Measurements from ENCODE around the gene PLP2. TPM values are rescaled to one million over a fixed set of nuclear protein-coding genes. Genes with fewer than 3 reads are reported as not detected.
A peak's percentile ranks its signal among the peaks of the same experiment; 100 is the strongest.
"Not testable (repeated sequence)": the region's sequence is repeated elsewhere in the genome, so short reads cannot be mapped to it uniquely, and the experiment has no call there.

The PLP2 gene
- total and polyA plus RNA-seq, 7 experiments from 2014 or later: 64.2 to 132 (median 98.5) TPM

DNA sequence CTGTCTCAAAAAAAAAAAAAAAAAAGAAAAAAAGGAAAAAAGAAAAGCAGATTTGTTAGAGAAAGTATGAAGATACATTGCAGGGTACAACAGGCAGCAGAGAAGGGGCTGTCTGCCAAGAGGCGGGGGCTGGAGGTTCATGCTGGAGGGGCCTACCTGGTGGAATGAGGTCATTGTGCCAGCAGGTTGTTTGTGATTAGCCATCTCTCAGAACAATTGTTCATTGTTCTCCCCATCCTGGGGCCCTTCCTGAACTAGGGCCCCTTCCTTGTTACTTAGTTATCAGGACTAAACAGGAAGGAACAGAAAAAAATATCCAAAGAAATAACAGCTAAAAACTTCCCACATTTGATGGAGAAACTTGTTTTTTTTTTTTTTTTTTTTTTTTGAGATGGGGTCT lies 34.2 kb upstream of the PLP2 start:
- intact Hi-C loops (cut with micrococcal nuclease): no loop called here
- Mint-ChIP-seq H3K9me3 (peaks cover 0 to 34% (median 3%) of the 10 kb centered on the region in 11 donors), H3K36me3 (peaks cover 0 to 14% (median 6%) of the 10 kb centered on the region in 5 donors)

DNA sequence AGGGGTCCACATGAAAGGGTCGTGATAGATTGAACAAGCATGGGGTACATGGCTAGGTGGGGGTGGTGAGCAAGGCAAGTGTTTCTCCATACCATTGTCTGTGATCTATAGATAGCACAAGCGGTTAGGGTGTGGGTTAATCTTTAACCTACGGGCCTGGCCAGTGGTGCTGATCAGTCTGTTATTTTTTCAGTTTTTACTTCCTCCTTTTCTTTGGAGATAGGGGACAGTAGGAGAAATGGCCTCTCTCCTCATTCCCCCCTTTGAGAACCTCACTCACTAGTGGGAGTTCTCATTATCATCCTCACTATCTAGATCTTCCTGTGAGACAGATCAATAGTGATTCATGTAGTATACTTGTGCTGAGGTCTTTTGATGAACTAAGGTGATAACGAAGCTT lies 32.0 kb upstream of the PLP2 start:
- DNase-seq: no peak

More for the DNA sequence above, 34.2 kb upstream of the PLP2 start:
- Mint-ChIP-seq H3K27me3 (no peaks in the 10 kb centered on the region), H3K4me1 (peaks cover 0 to 2% (median 0%) of the 10 kb centered on the region in 7 donors), H3K27ac (no peak overlapping the region), H3K4me3 (no peak overlapping the region)
- peaks cover 0 to 11% (median 0%) of the 10 kb centered on the region in 3 experiments for H3K9me3 ChIP-seq (ENCODE audit: control insufficient read depth in 2 of 3, low read length in 3 of 3)
- no peak for DNase-seq
- no peak overlapping the region for H3K27ac ChIP-seq (ENCODE audit: low read depth, low read length)
- no peak overlapping the region for H3K4me3 ChIP-seq (ENCODE audit: low read length)
- ATAC-seq: no peak
- no peaks in the 10 kb centered on the region for H3K27me3 ChIP-seq (ENCODE audit: control insufficient read depth in 2 of 2, insufficient read depth in 2 of 2, low read length in 2 of 2)
- no peaks in the 10 kb centered on the region for H3K36me3 ChIP-seq (ENCODE audit: control insufficient read depth in 2 of 3, insufficient read depth in 3 of 3, low read length in 3 of 3)
- ChIA-PET CTCF (interaction anchor here (0.6 to 0.7 kb wide), 2 partner anchors 35 to 47 kb away, joined by 3 to 5 read pairs; no protein-coding TSS in a partner anchor), POLR2A (interaction anchor here (0.6 kb wide), 1 partner anchor 62 kb away, joined by 3 read pairs; no protein-coding TSS in a partner anchor)
- no peaks in the 10 kb centered on the region for H3K4me1 ChIP-seq (ENCODE audit: control insufficient read depth in 2 of 2, insufficient read depth in 2 of 2, low read length in 2 of 2)

DNA sequence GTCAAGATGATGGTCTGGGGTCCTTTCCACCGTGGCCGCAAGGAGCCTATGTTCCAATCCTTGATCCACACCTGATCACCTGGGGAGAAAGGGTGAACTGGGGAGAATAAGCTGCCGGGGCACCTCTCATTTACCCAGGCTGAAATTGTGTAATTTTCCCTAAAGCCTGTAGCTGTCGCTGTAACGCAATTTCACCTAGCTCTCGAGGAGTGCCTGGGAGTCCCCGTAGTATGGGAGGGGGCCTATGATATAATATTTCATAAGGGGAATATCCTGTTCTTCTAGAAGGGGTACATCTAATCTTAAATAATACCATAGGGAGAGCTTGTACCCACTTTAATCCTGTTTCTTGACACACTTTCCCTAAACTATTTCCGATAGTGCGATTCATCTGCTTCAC lies 29.4 kb upstream of the PLP2 start:
- ATAC-seq; H3K4me3 ChIP-seq (ENCODE audit: low read length); H3K27me3 Mint-ChIP-seq; H3K27ac ChIP-seq (ENCODE audit: low read depth, low read length); H3K4me1 ChIP-seq (ENCODE audit: control insufficient read depth in 2 of 2, insufficient read depth in 2 of 2, low read length in 2 of 2); H3K36me3 ChIP-seq (ENCODE audit: control insufficient read depth in 2 of 3, insufficient read depth in 3 of 3, low read length in 3 of 3); H3K27ac Mint-ChIP-seq; H3K27me3 ChIP-seq (ENCODE audit: control insufficient read depth in 2 of 2, insufficient read depth in 2 of 2, low read length in 2 of 2); H3K4me3 Mint-ChIP-seq; DNase-seq; H3K4me1 Mint-ChIP-seq: not testable (repeated sequence)
- Mint-ChIP-seq H3K36me3 (peaks cover 0 to 11% (median 6%) of the 10 kb centered on the region in 5 donors), H3K9me3 (peaks cover 0 to 31% (median 3%) of the 10 kb centered on the region in 11 donors)
- CTCF ChIA-PET: interaction anchor here (1.0 to 1.4 kb wide), 3 partner anchors 21 to 47 kb away, joined by 3 to 4 read pairs (median 3); no protein-coding TSS in a partner anchor
- POLR2A ChIA-PET: interaction anchor here (0.6 kb wide), 1 partner anchor 49 kb away, joined by 4 read pairs; no protein-coding TSS in a partner anchor
- peaks cover 0 to 11% (median 0%) of the 10 kb centered on the region in 3 experiments for H3K9me3 ChIP-seq (ENCODE audit: control insufficient read depth in 2 of 3, low read length in 3 of 3)
- intact Hi-C loops (cut with micrococcal nuclease): loop anchor here in 1 of 2 donors (1.0 to 5.0 kb wide), 2 partner anchors 49 to 610 kb away; no protein-coding TSS in a partner anchor

More for the DNA sequence above, 32.0 kb upstream of the PLP2 start:
- Mint-ChIP-seq H3K4me1 (peaks cover 0 to 2% (median 0%) of the 10 kb centered on the region in 7 donors), H3K27me3 (no peaks in the 10 kb centered on the region), H3K36me3 (peaks cover 0 to 14% (median 6%) of the 10 kb centered on the region in 5 donors), H3K4me3 (peak overlapping the region in 1 of 10 donors; percentile 38), H3K9me3 (peaks cover 0 to 34% (median 3%) of the 10 kb centered on the region in 11 donors), H3K27ac (no peak overlapping the region)
- intact Hi-C loops (cut with micrococcal nuclease): loop anchor here in 1 of 2 donors (5.0 kb wide), 1 partner anchor 613 kb away; no protein-coding TSS in a partner anchor
- H3K27me3 ChIP-seq (ENCODE audit: control insufficient read depth in 2 of 2, insufficient read depth in 2 of 2, low read length in 2 of 2): no peaks in the 10 kb centered on the region
- no peak overlapping the region for H3K27ac ChIP-seq (ENCODE audit: low read depth, low read length)
- H3K9me3 ChIP-seq (ENCODE audit: control insufficient read depth in 2 of 3, low read length in 3 of 3): peaks cover 0 to 11% (median 0%) of the 10 kb centered on the region in 3 experiments
- H3K4me1 ChIP-seq (ENCODE audit: control insufficient read depth in 2 of 2, insufficient read depth in 2 of 2, low read length in 2 of 2): no peaks in the 10 kb centered on the region
- no peak for ATAC-seq
- H3K4me3 ChIP-seq (ENCODE audit: low read length): no peak overlapping the region
- POLR2A ChIA-PET: no interaction called here
- CTCF ChIA-PET: no interaction called here
- no peaks in the 10 kb centered on the region for H3K36me3 ChIP-seq (ENCODE audit: control insufficient read depth in 2 of 3, insufficient read depth in 3 of 3, low read length in 3 of 3)

DNA sequence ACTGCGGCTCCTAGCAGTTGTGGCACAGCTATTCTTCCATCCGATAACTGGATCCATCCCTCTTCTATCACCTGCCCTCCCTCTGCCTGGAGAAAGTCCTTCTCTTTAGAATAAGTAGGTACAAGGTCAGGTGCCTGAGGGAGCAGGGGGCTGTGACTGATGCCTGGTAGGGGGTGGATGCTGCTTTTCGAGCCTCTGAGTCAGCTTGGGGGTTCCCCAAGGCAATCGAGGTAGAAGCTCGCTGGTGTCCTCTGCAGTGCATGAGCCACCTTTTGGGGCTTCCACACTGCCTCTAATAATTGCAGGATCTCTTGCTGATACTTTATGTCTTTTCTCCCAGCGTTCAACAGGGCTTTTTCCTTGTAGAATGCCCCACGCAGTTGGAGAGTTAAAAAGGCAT lies 28.5 kb upstream of the PLP2 start:
- H3K4me3 ChIP-seq (ENCODE audit: low read length); H3K4me1 Mint-ChIP-seq; H3K27ac Mint-ChIP-seq; H3K4me3 Mint-ChIP-seq; H3K27ac ChIP-seq (ENCODE audit: low read depth, low read length); H3K27me3 Mint-ChIP-seq; POLR2A ChIA-PET; DNase-seq; H3K36me3 ChIP-seq (ENCODE audit: control insufficient read depth in 2 of 3, insufficient read depth in 3 of 3, low read length in 3 of 3); H3K27me3 ChIP-seq (ENCODE audit: control insufficient read depth in 2 of 2, insufficient read depth in 2 of 2, low read length in 2 of 2); H3K4me1 ChIP-seq (ENCODE audit: control insufficient read depth in 2 of 2, insufficient read depth in 2 of 2, low read length in 2 of 2); ATAC-seq: not testable (repeated sequence)
- CTCF ChIA-PET: interaction anchor here (1.2 kb wide), 1 partner anchor 22 kb away, joined by 3 read pairs; no protein-coding TSS in a partner anchor
- Mint-ChIP-seq H3K9me3 (peaks cover 0 to 27% (median 3%) of the 10 kb centered on the region in 11 donors), H3K36me3 (peaks cover 0 to 11% (median 6%) of the 10 kb centered on the region in 5 donors)
- H3K9me3 ChIP-seq (ENCODE audit: control insufficient read depth in 2 of 3, low read length in 3 of 3): peaks cover 0 to 11% (median 0%) of the 10 kb centered on the region in 3 experiments
- intact Hi-C loops (cut with micrococcal nuclease): loop anchor here in 1 of 2 donors (5.0 kb wide), 1 partner anchor 609 kb away; no protein-coding TSS in a partner anchor

DNA sequence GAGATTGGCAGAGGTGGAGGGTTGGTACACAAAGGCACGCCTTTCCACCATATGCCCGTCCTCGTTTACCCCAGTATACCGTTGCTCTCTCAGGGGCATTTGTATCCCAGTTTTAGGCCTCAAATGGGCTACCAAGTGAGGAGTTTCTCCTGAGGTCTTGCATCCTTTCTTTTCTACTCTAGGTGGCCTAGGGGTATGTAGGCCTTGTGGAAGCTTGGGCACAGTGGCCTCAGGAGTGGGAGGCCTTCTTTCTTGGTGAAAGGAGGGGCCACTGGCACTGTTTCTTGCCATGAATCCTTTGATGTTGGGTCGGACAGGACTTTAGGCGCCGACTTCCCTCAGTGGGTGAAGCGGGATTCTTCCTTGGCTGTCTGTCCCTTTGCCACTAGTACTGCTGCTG lies 24.4 kb upstream of the PLP2 start:
- H3K4me3 Mint-ChIP-seq: no peak overlapping the region
- H3K4me3 ChIP-seq (ENCODE audit: low read length): no peak overlapping the region
- no peak for DNase-seq
- no peak overlapping the region for H3K27ac ChIP-seq (ENCODE audit: low read depth, low read length)
- ATAC-seq: no peak
- no peaks in the 10 kb centered on the region for H3K27me3 ChIP-seq (ENCODE audit: control insufficient read depth in 2 of 2, insufficient read depth in 2 of 2, low read length in 2 of 2)
- intact Hi-C loops (cut with micrococcal nuclease): no loop called here
- H3K27me3 Mint-ChIP-seq: no peaks in the 10 kb centered on the region
- no peaks in the 10 kb centered on the region for H3K36me3 Mint-ChIP-seq
- no peaks in the 10 kb centered on the region for H3K9me3 ChIP-seq (ENCODE audit: control insufficient read depth in 2 of 3, low read length in 3 of 3)
- ChIA-PET CTCF (no interaction called here), POLR2A (no interaction called here)
- no peaks in the 10 kb centered on the region for H3K36me3 ChIP-seq (ENCODE audit: control insufficient read depth in 2 of 3, insufficient read depth in 3 of 3, low read length in 3 of 3)
- H3K4me1 Mint-ChIP-seq: peaks cover 0 to 2% (median 0%) of the 10 kb centered on the region in 7 donors
- no peaks in the 10 kb centered on the region for H3K4me1 ChIP-seq (ENCODE audit: control insufficient read depth in 2 of 2, insufficient read depth in 2 of 2, low read length in 2 of 2)
- peaks cover 0 to 2% (median 0%) of the 10 kb centered on the region in 11 donors for H3K9me3 Mint-ChIP-seq
- no peak overlapping the region for H3K27ac Mint-ChIP-seq

DNA sequence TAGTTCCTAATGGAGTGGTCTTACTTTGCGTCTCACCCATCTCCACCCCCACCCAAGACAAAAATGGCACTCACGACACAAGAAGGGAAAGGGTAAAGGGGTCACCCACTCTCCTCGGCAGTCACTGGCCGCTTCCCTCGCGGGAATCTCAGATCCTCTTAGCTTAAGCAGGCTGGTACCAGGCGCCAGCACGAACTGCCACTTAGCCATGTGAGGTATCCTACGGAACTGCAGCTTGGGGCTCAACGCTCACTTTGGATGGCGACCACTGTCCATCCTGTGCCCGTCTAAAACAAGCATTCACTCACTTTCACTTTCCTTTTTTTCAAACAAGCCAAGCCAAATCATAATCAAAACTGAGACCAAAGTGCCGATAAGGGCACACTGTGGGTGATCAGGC lies 23.8 kb upstream of the PLP2 start:
- H3K36me3 ChIP-seq (ENCODE audit: control insufficient read depth in 2 of 3, insufficient read depth in 3 of 3, low read length in 3 of 3): no peaks in the 10 kb centered on the region
- H3K27me3 ChIP-seq (ENCODE audit: control insufficient read depth in 2 of 2, insufficient read depth in 2 of 2, low read length in 2 of 2): no peaks in the 10 kb centered on the region
- Mint-ChIP-seq H3K27me3 (no peaks in the 10 kb centered on the region), H3K4me3 (no peak overlapping the region), H3K9me3 (no peaks in the 10 kb centered on the region), H3K27ac (no peak overlapping the region), H3K4me1 (peaks cover 0 to 5% (median 0%) of the 10 kb centered on the region in 7 donors), H3K36me3 (no peaks in the 10 kb centered on the region)
- CTCF ChIA-PET: no interaction called here
- H3K4me3 ChIP-seq (ENCODE audit: low read length): no peak overlapping the region
- POLR2A ChIA-PET: no interaction called here
- no peaks in the 10 kb centered on the region for H3K9me3 ChIP-seq (ENCODE audit: control insufficient read depth in 2 of 3, low read length in 3 of 3)
- ATAC-seq (no peak), DNase-seq (no peak)
- H3K27ac ChIP-seq (ENCODE audit: low read depth, low read length): no peak overlapping the region
- intact Hi-C loops (cut with micrococcal nuclease): no loop called here
- H3K4me1 ChIP-seq (ENCODE audit: control insufficient read depth in 2 of 2, insufficient read depth in 2 of 2, low read length in 2 of 2): no peaks in the 10 kb centered on the region

Measured in naive thymus-derived CD4-positive, alpha-beta T cell (primary cell).